Left colon (tissue), 2 donors: Measurements from ENCODE around the gene SCGB1C2. TPM values are rescaled to one million over a fixed set of nuclear protein-coding genes. Genes with fewer than 3 reads are reported as not detected.
A peak's percentile ranks its signal among the peaks of the same experiment; 100 is the strongest.

Experiments
- ATAC-seq: fragments of 200-7000 bp; cut with Tn5 transposase; one replicate; pipeline ENCODE4 v1.9.1; 2020; ENCODE audit warnings: mild to moderate bottlenecking, moderate library complexity
- DNase-seq, 2 donors: peaks; one replicate each; pipeline ENCODE4 v3.0.0-alpha.2; 2020
- intact Hi-C, 2 donors: fragments of 100-400 bp; cut with DNase I in 1 of 2; cut with micrococcal nuclease in 1 of 2; formaldehyde crosslinking; loops; one replicate each; pipeline versions ENCODE4 v1.11.2 to v1.14.0; 2022; cut with DNase I, micrococcal nuclease
- total RNA-seq, 2 donors: library from RNA; stranded (reverse); fragmentation: NEBNext Ultra II Directional; extraction: Animal tissue kit (Norgen Biotek cat#: 25700); gene quantifications; one replicate each; pipeline ENCODE4 v1.2.1, GENCODE V29; 2021
- donor health status: DM: no; HTN: no; CAD: no.
- donor health status: DM: yes; HTN: yes; CAD: no.

The SCGB1C2 gene
- total RNA-seq, 2 donors from 2014 or later: not detected

DNA sequence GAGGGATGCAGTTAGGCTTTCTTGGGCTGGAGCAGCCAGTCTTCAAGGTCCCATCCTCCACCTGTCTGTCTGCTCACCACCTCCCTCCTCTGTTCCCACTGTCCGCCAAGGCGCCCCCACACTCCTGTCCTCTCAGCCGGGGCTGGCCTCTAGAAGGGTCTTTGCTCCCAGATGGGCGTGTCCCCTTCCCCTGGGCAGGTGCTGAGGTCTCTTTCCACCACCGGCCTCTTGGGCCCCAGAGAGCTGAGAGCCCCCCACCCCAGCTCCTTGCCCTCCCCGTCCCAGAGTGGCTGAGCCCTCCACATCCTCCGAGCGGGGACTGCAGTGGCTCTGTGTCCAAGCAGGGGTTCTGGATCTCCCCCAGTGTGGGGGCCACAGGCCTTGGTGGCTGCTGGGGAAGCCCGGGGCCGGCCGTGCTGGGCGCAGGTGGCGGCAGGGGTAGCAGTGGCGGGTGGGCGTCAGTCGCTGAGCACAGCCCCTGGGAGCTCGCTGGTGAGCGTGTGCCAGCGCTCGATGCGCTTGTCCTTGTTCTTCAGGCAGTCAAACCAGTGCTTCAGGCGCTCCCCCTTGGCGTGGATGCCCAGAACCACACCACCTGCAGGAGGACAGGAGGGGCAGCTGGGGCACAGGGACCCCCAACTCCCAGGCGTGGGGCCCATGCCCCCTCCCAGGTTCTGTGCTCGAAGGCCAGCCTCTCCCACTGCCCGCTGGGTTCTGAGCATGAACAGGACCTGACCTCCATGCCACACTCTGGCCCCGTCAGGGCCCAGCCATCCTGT, 9.8 kb downstream of the SCGB1C2 start:
- DNase-seq: peak in 1 of 2 donors; percentile 22
- intact Hi-C loops: no loop called here
- no peak for ATAC-seq

- ATAC-seq (no peak), DNase-seq (peak in 1 of 2 donors; percentile 18)
- intact Hi-C loops: no loop called here
Observed at GRCh38 chr17:147796-148740, 10.7 kb downstream of the SCGB1C2 start.

DNA sequence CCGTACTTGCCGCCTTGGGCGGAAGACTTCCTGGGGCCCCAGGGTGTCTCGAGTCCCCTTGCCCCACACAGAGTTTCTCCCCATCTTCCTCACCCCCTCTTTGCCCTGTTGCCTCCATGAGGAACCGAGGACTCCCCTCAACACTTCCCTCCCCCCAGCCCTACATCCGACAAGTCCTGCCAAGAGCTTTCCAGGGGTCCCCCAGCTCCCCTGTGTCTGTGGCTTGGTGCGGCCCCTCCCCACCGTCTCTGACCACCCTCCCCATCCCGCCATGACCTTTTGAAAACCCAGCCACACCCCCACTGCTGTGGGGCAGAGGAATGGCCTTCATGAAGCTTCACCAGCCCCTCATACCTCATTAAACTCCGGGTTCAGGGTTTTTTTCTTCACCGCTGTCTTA, 11.4 kb downstream of the SCGB1C2 start:
- intact Hi-C loops: no loop called here
- DNase-seq (peak in 1 of 2 donors; percentile 10), ATAC-seq (no peak)

DNA sequence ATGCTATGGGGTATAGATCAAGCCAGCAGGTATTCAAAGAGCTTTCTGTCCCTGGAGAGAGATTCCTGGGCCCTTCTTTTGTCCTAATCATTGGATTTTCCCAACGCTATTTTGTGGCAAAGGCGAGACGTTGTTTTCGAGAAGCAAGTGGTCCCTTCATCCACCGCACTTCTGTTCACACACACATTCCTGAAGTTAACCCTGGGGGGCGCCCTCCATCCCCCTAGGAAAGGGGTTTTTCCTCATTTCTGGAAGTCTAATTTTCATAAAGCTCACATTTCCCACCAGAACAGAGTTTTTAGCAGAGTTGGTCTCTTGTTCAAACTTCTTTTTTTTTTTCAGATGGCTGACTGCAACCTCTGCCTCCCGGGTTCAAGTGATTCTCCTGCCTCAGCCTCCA, 11.9 kb downstream of the SCGB1C2 start:
- ATAC-seq (no peak), DNase-seq (no peak)
- intact Hi-C loops: no loop called here

DNA sequence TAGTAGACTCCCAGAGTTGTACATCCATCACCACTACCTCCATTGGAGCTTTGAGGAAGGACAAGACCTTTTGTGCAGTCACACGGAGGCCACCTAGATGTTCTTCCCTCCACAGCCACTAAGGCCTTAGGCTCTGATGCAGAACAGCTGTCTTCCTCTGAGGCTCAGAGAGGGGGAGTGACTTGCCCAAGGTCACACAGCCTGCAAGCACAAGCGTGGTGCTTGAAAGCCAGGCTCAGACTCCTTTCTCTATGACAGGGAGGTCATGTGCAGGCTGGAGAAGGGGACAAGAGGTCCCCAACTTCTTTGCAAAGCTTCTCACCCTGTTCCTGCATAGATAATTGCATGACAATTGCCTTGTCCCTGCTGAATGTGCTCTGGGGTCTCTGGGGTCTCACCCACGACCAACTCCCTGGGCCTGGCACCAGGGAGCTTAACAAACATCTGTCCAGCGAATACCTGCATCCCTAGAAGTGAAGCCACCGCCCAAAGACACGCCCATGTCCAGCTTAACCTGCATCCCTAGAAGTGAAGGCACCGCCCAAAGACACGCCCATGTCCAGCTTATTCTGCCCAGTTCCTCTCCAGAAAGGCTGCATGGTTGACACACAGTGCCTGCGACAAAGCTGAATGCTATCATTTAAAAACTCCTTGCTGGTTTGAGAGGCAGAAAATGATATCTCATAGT, 12.7 kb downstream of the SCGB1C2 start:
- peak in 1 of 2 donors; percentile 18 for DNase-seq
- intact Hi-C loops: no loop called here
- ATAC-seq: no peak

DNA sequence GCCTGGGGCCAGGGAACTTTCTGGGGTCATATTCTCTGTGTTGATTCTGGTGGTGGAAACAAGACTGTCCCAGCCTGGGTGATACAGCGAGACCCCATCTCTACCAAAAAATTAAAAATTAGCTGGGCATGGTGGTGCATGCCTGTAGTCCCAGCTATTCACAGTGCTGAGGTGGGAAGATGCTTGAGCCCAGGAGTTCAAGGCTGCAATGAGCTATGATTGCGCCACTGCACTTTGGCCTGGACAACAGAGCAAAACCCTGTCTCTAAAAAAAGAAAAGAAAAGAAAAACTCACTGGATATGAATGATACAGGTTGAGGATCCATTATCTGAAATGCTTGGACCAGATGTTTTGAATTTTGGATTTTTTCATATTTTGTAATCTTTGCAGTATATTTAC, 13.6 kb downstream of the SCGB1C2 start:
- ATAC-seq (no peak), DNase-seq (peak in 1 of 2 donors; percentile 4)
- intact Hi-C loops: no loop called here

- no peak for ATAC-seq
- DNase-seq: peak in 1 of 2 donors; percentile 10
- intact Hi-C loops: no loop called here
Observed at GRCh38 chr17:151886-152859, 14.8 kb downstream of the SCGB1C2 start.

- intact Hi-C loops: no loop called here
Observed at GRCh38 chr17:152860-153420, 15.6 kb downstream of the SCGB1C2 start.

GRCh38 chr17:153851-154250, 16.5 kb downstream of the SCGB1C2 start:
- intact Hi-C loops: no loop called here
- DNase-seq (peak in 1 of 2 donors; percentile 5), ATAC-seq (no peak)

More at GRCh38 chr17:152860-153420, 15.6 kb downstream of the SCGB1C2 start:
- ATAC-seq (no peak), DNase-seq (peak in 1 of 2 donors; percentile 11)

- DNase-seq (no peak), ATAC-seq (no peak)
- intact Hi-C loops: no loop called here
Observed at GRCh38 chr17:155576-155975, 18.2 kb downstream of the SCGB1C2 start.

- intact Hi-C loops: no loop called here
- ATAC-seq (no peak), DNase-seq (no peak)
Observed at GRCh38 chr17:156094-156621, 18.8 kb downstream of the SCGB1C2 start.

DNA sequence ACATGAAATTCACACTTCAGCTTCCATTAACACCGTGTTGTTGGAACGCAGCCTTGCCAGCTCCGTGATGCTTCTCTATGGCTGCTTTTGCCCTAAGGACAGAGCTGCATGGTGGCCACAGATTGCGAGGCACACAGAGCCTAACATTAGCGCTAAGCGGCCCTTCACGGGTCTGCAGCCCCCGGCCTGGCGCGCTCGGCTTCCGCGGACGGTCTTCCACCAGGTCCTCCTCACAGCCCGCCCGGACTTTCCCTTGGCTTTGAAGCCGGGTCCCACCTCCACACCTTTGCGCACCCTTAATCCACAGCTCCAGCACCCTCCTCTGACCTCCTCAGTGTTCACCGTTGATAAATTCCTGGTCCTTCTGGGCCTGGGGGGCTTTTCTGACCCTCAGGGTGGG, 19.6 kb downstream of the SCGB1C2 start:
- intact Hi-C loops: no loop called here
- DNase-seq (no peak), ATAC-seq (no peak)

DNA sequence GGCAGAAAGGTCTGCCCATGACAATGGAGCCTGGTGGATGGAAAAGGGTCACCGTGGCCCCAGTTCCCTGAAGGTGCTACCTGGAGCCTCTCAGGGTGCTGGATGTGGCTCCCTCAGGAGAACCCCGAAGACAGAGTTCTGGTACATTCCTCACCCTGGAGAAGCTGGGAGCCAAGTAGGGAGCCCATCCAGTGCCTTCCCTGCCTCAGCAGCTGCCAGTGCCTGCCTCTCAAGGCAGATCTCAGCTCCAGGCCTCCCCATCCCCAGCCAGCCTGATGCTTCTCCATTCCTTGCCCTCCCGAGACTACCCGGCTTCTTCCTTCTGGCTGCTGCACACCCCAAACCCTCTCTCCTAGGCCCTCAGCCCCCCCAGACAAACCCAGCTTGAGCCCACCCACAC, 20.5 kb downstream of the SCGB1C2 start:
- intact Hi-C loops: no loop called here
- no peak for DNase-seq

GRCh38 chr17:158379-158778, 21.0 kb downstream of the SCGB1C2 start:
- intact Hi-C loops: no loop called here
- ATAC-seq: no peak

More for the DNA sequence above, 20.5 kb downstream of the SCGB1C2 start:
- ATAC-seq: no peak

DNA sequence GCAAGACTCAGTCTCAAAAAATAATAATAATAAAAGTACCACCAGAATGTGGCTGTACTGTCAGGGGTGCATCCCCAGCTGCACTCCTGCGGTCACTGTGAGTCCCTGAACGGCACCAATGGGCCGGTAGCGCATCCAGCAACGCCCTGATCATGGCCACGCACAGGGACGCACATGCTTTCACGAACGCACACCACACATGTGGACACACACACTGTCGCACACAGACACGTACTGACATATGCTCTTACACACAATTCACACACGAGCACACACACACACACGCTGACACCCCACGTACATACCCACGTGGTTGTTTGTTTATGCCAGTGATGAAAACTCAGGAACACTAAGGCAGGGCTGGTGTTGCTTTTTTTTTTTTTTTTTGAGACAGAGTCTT, 22.2 kb downstream of the SCGB1C2 start:
- no peak for ATAC-seq
- intact Hi-C loops: no loop called here
- no peak for DNase-seq

More at GRCh38 chr17:158379-158778, 21.0 kb downstream of the SCGB1C2 start:
- DNase-seq: no peak

DNA sequence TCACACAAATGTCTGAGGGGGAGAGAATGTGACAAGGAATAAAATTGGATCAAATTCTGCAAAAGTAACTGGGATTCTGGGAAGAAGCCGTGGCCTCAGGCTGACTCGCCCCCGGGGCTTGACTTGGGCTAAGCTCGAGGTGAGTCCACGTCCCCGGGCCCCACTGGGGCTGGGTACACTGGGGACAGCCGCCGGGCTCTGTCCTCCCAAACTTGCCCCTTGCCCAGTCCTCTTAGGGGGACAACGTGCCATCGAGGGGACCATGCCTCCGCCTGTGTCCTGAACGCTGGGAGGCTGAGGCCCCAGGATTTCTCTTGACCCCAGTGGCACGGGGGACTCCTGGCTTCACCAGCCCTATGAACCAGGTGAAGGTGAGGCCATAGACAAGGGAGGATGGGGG, 23.0 kb downstream of the SCGB1C2 start:
- no peak for ATAC-seq
- intact Hi-C loops: no loop called here
- no peak for DNase-seq

DNA sequence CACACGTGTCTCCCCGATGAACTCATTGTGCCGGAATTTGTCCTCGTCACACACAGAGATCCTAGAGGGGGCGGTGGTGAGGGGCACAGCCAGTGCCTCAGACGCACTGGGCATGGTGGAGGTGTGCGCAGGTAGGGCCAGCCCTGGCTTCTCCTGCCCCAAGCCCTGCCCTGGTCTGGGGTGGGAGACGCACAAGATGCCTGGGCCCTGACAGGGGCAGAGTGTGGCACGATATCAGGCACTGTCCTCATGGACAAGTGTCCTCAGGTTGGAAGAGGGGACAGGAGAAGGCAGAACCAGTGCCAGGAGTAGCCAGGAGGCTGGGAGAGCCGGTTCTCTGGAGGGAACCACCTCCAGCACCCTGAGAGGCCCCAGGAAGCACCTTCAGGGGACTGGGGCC, 24.1 kb downstream of the SCGB1C2 start:
- intact Hi-C loops: no loop called here
- DNase-seq (no peak), ATAC-seq (no peak)

GRCh38 chr17:162689-163088, 25.3 kb downstream of the SCGB1C2 start:
- ATAC-seq: no peak
- no peak for DNase-seq
- intact Hi-C loops: no loop called here
